IPS DF 4.7 (cell line): ENCODE data around the gene SERPINH1.

Source experiments
- DNase-seq: peaks from one replicate; pipeline ENCODE4 v3.0.0-alpha.2; 2013; ENCODE audit warnings: low spot score; ENCODE audit errors: extremely low read depth

SERPINH1 gene

DNA sequence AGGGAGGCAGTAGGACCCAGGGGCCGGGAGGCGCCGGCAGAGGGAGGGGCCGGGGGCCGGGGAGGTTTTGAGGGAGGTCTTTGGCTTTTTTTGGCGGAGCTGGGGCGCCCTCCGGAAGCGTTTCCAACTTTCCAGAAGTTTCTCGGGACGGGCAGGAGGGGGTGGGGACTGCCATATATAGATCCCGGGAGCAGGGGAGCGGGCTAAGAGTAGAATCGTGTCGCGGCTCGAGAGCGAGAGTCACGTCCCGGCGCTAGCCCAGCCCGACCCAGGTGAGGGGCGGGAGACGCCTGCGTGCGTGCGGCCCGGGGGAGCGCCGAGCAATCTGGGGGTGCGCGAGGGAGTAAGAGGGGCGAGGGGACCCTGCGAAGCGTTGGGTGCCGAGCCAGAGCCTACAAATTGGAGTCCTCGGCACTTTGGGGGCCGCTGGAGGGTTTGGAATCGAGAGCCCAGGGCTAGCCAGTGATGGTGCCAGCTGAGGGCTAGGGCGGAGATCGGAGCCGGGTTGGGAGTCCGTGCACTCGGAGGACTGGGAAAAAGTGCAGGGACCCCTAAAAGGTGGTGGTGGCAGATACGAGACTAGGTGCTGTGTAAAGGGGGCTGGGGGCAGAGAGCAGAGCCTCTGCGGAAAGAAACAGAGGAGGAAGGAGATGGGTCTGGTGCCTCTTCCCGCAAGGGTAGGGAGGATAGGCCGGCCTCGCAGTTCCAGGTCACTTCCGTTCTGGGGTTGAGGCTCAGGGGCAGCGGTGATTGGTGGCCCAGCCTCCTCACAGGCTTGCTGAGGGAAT, at the start of gene SERPINH1:
SERPINH1 (plus strand) TSS at position 206 of the 788 bp plus-strand sequence. CDS start 4,097 bp downstream, outside the sequence.
- DNase-seq: no peak

DNA sequence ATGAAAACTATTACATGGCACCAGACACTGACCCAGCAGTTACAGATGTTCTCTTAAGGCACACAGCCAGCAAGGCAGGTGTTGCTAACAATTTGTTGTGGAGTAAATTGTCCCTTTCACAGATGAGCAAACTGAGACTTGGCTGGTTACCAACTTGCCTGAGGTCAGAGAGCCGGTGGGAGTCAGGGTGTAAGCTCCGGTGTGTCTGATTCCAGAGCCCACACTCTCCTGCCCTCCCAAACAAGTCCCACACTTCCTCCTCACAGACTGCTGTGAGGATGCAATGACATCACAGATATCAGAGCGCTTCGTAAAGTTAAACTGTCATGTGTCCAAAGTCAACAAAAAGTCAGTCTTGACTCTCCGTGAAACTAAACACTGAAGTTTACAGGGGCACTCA, 48.8 kb upstream of the SERPINH1 start:
- DNase-seq: no peak

DNA sequence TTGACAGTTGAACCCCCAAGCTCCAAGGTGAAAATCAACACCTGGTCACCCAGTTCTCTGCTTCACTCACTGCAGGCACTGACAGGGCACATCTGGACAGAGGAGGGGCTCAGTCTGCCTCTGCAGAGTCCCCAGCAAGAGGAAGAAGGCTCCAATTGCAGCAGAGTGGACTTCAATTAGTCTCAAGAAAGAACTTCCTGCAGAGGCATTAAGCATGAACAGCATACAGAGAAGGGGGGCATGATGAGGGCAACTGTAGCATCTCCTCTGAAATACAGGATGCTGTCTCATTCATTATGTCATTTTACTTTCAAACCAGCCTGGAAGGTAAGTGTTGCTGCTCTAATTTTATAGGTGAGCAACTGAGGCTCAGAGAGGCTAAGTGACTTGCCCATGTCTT, 47.5 kb upstream of the SERPINH1 start:
- no peak for DNase-seq

DNA sequence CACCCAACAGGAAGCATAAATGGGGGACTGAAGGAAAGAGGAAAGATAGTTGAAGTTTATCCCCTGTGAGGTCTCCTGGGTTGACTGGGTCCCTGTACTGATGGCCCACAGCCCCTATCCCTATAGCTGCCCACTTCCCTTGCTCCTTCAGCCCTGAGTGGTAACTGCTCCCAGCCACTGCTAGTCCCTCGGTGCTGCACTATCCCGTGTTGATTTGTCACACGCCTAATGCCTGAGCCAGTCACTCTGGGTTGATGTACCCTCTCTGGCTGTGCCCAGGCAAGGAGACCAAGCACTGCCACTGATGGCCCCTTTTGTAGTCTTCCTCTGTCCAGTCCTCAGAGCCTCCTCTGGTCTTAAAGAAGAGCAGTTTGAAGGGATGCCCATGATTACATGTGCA, 45.9 kb upstream of the SERPINH1 start:
- no peak for DNase-seq

DNA sequence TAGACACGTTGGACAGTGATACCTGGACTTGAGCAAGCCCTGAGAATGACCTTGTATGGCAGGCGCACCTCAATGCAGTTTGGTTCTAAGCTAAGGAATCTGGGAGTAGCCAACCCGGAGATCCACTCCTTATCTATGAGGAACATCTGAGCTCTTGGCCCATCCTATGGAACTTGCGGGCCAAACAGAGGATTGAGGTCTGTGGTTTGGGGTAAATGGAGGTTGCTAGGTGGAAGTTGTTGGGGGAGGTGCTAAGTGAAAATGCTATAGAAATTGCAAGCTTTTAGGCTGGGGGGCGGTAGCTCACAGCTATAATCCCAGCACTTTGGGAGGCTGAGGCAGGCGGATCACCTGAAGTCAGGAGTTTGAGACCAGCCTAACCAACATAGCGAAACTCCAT, 45.2 kb upstream of the SERPINH1 start:
- no peak for DNase-seq

DNA sequence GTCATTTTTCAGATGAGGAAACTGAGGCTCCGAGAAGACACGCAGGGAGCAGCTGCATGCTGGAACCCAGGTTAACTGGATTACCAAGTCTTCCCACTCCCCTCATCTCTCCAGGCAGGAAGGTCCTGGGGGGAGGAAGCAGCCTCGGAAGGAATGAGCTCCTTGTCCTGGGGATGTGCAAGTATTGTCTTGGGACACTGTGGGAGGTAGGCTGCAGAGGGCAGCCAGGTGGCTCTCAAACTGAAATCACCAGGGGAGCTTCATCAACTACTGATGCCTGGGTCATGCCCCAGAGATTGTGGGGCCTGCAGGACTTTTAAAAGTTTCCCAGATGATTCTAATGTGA, 43.9 kb upstream of the SERPINH1 start:
- no peak for DNase-seq

DNA sequence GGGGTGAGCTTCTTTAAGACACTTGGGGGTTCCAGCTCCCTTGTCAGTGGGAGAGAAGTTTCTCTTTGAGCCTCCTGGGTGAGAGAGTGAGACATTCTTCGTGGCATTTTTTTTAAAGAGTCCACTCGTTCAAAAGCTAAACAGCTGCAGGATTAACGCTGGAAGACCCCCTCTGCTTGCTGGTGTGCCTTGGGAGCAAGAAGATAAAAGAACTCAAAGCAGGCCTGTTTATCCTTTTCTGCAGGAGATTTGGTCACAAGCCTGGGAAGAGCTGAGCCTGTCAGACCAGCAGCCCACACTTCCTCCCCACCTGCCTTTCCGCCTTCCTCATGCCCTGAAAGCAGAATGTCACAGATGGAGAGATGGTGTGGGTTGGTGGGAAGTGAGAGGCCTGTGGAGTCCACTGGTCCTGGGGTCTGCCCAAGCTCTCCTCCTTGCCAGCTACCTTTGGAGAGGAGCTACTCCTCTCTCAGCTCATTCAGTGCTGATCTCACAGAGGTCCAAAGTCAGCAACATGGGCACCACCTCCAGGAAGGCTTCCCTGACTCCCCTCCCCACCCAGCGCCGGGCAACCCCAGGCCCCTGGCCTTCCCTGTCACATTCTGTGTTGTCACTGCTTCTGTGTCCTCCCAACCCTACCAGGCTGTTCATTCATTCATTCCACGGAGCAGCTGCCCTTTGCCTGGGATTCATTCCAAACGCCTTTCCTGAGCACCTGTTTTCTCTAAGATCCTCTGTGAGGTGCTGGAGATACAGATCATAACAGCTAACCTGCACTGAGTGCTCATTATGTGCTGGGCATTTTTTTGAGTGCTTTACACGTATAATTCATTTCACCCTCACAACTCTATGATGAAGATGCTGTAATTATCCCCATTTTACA, 43.0 kb upstream of the SERPINH1 start:
- DNase-seq: no peak

DNA sequence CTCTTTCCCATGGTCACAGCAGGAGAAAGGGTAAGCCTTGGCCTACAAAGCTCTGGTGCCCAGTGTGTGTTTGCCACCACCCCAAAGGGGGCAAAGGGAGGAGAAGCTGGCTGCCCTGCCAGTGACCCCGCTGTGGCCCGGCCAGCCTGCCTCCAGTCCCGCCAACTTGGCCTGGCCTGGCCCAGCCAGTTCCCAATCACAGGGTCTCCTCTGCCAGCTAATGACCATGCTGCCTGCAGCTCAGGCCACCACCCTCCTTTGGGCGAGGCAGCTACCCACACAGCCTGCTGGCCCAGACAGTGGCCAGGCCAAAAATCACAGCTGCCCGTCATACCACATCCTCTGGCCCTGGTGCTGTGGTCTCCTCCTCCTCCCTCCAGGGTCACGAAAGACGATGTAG, 41.4 kb upstream of the SERPINH1 start:
- DNase-seq: no peak

DNA sequence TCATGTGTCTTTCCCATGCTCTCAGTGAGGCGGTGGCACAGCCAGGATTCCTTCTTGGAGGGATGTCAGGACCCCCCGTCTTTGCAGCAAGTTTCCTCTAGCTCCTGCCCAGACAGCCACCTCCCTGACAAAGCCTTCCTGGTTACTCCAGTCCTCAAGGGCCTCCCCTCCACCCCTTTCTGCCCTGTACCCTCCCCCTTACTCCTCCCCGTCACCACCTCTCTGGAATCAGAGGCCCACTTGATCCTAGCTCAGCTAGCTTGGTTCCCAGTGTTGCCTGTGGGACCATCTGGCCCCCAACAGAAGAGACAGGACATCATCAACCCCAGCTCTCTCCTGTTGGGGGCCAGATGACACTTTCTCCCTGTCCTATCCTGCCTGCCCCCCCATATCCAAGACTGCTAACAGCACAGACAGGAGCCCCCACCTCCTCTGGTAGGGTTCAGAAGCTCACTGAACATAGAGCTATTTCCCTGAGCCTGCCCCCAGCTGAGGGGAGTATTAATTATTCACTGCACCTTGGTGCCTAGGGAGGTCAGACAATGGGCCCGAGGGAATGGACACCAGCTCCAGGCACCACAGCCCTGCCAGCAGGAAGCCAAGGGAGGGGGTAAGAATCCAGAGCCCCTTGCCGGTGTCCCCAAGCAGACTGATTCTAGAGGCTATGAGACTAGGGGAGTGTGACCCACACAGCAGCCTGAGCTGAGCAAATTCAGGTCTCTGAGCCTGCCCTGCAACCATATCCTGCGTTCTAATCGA, 39.6 kb upstream of the SERPINH1 start:
- DNase-seq: no peak

DNA sequence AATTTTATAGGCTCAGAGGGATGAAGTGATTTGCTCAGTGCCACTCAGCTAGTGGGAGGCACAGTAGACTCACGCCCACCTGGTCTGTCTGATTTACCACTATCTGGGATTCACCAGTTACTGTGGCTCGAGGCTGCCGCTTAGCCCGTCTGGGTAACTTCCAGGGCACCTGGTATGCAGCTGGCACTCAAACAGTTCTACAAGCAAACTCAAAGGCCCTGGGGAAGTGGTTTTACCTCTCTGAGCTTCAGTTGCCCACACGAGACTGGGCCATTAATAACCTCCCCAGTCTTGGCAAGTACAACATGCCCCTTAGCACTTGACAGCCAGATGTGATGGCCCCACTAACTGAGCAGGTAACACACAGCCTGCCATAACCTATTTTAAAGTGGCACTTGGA, 38.9 kb upstream of the SERPINH1 start:
- DNase-seq: no peak

DNA sequence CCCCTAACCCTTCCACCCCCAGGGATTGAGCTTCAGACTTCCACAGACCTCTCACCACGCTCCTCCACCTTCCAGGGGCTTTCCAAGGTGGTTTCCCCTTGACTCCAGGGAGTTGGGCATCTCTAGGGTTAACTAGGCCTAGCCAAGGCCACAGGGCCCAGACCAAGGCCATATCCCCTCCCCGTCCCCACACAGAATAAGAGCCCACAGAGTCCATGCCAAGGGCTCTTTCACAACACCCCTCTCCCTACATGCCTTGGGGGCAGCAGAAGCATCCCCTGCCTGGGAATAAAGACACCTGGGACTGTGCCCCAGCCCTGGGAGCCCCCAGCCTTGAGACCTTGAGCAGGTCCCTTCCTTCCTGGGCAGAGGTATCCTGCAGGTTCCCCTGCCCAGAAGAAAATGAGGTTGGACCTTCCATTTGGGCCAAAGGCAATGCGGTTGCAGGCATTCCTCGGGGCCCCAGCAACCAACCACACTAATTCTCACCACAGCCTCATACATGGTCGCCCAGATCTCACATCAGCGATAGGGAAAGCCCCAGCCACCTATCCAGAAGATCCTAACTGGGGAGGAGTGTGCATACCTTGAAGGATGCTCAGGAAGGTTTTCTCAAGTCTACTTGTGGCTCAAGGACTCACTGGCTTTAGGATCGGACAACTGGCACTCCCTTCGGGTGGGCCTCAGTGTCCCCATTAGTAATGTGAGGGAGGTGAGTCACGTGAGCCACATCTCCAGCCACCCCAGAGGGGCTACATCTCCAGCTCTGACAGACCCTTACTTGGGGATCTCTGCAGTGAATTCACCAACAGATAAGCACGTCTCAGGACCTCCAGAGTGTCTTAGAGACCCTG, 38.0 kb upstream of the SERPINH1 start:
- DNase-seq: no peak

DNA sequence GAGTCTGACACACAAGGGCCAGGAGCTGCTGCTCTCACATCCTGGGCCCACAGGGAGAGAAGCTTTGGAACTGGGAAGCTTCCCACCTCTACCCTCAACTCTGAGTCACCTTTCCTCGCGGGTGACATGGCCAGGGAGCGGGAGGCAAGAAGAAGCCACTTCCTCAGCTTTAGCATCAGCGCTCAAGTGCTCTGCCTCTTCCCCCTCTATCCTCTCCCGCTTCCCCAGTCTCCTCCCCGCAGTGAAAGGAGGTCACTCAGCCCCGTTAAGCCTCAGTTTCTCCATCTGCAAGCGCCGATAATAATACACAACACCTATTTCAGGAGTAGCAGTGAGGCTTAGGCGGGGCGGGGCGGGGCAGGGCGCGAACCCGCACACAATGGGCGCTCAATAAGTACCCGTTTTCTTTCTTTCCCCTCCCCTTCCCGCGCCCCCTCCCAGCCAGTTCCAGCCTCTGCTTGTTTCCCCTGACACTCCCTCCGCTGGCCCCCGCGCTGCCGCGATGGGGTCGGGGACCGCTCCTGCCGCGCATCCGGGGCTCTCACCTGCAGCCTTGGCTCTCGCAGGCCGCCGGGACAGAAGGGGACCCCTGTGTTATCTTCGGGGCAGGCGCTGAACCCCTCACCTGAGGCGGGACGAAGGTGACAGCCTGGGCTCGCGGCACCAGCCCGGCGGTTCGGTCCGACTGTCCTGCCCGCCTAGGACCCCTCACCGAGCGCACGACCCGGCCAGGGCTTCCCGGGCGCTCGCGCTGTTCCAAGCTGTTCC, 37.2 kb upstream of the SERPINH1 start:
- DNase-seq: no peak

DNA sequence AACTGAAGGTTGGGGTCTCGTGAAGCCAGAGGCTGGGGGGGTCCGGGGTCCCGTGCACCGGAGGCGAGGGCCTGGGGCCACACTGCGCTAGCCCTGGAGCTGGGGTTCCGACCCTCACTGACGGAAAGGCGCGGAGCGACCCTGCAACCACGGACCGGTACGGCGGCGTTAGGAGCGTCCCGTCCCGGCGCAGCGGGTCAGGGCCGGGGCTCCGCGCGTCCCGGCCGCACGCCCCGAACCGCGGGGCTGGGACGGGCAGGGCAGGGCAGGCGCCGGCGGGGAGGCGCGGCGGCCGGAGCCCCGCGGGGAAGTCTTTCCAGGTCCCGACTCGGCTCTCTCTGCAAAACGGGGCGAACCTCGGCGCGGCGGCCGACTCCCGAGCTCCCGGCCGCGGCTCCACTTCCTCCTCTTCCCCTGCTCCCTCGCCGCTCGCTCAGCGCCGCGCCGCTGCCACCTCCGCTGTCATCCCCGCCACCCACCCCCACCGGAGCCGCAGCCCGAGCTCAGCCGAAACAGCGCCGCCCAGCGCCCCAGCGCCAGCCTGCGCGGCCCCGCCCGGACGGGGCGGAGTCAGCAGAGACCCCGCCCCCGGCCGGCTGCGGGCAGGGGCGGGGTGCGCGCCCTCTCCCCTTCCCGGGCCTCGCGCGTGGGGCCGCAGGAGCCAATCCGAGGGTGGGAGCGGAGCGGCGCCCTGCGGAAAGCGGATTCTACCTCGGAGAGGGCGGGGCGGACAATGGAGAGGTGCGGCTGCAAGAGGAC, 36.4 kb upstream of the SERPINH1 start, which contains the start of gene GDPD5:
GDPD5 (minus strand) TSS at position 509 of the 759 bp plus-strand sequence. CDS start 48,206 bp downstream, outside the sequence.
- no peak for DNase-seq

DNA sequence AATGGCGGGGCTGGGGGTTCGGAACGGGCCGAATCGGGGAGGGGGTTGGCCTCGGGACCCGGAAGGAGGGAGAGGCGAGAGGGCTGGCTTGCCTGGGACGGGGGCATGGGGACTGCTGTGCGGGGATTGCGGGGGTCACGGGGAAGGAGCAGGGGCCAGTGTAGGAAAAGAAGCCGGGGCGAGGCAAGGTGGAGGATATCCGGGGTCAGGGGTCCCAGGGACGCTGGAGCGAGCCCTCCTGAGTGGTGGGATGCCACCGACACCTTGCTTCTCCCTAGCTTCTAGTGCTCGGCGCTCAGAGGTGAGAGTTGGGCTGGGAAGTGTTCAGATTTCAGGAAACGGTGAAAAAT, 35.9 kb upstream of the SERPINH1 start:
- DNase-seq: no peak

DNA sequence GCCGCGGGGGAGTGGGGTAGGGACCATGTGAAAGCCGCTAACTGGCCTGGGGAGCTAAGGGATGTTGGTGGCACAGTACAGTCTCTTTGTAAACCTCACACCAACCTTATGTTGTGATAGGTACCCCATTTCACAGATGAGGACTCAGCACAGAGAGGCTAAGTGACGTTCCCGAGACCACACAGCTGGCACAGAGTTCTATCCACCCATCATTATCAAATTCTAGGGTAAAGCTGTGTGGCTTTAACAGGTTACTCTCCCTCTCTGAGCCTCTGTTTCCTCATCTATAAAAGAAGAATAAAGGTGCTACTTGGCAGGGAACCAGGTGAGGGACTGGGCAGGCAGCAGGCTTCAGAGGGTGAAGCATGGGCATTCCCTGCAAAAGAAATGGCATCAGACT, 34.9 kb upstream of the SERPINH1 start:
- DNase-seq: no peak

DNA sequence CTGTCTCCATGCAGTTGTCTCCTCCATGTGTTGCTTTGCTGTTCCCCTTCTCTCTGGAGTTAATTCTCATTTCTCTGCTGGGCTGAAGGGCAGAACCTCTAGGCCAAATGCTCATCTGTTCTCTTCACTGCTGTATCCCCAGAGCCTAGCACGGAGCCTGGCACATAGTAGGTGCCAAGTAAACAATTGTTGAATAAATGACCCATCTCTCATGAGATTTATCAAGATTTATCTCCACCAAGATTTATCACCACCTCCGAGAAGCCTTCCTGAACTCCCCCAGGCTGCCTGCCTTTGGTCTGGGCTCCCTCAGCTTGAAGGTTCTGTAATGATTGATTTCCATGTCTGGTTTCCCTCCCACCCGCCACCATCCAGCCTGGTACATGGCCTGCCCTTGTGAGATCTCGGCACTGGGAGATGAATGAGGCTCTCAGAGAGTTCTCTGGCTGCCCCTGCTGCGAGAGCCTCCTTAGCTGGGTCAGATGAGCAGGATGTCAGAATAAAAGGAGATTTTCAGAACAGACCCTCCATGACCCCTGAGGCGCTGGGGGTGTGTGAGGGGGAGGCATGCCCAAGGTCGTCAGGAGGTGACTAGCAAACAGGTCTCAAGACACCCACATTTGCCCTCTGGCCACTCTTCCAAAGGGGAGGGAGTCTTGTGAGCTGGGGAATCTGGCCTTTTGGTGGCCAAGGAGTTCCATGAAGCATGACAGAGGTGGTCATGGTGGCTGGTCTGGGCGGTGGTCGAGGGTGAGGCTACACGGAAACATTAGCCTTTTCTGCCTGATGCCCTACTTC, 33.9 kb upstream of the SERPINH1 start:
- no peak for DNase-seq

DNA sequence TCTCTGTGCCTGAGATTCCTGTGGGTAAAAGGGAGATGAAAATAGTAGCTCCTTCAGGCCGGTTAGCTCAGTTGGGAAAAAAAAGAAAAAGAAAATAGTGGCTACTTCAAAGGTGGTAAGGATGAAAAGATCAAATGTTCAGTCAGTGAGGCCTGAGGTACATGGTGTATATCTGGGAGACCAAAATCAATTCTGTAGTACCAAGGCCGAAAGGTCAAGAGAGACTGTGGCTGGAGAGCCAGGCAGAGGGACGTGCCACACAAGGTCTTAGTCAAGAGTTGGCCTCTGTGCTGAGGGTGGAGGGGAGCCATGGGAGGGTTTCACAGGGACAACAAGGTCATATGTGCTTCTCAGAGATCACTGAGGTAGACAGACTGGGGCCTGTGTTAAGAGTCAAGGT, 31.5 kb upstream of the SERPINH1 start:
- no peak for DNase-seq

DNA sequence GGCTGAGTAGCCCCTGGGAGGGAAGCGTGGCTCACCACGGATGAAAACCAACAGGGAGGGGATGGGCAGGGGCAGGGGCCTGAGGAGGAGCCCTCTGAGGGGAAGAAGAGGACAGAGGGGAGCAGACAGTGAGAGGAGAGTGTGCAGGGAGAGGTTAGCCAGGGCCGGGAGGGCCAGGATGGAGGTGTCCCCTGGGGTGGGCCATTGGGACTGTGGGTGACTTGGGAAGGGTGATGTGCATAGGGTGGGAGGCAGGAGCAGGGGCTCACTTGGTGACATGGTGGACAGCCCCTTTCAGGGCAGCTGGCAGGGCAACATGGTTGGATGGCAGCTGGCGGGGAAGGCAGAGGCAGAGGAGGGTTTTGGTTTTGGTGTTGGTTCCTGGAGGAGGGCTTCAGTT, 30.7 kb upstream of the SERPINH1 start:
- DNase-seq: no peak
